ENCODE data around the gene DBT.
A peak's percentile ranks its signal among the peaks of the same experiment; 100 is the strongest.
"Not testable (repeated sequence)": the region's sequence is repeated elsewhere in the genome, so short reads cannot be mapped to it uniquely, and the experiment has no call there.

Gene DBT

DNA sequence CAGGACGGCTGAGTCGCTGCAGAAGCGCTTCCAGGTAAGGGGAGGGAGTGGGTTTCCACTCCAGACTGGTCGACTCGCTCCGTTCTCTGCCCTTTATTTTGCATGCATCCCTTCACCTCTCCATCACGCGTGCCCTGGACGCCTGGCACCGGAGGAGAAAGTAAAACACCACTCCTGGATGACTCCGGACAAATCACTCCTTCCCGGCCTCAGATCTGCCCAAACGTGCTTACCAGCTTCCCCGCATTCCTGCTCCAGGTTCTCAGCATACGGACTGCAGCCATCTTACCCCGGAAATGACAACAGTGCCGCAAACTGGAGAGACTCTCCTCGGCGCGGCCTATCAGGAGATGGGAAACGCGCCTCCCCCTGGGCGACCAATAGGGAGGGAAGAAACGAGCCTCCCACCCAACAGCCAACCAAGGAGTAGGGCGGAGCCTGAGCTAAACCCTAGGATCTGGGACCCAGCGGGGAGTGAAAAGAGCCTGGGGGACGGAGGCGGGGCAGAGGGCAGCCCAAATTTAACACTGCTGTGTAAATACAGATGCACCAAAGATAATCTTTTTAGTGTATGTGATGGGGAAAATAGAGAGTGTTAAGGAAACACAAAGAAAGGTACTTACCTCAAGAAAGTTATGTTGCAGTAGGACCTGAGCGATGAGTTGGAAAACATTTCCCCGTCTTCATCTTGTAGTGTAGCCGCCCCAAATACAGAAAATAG, at the start of gene DBT:
DBT (minus strand) TSS at position 298 of the 721 bp plus-strand sequence; CDS start at position 284, 14 bp downstream.
- peak; percentile 89 for DNase-seq

DNA sequence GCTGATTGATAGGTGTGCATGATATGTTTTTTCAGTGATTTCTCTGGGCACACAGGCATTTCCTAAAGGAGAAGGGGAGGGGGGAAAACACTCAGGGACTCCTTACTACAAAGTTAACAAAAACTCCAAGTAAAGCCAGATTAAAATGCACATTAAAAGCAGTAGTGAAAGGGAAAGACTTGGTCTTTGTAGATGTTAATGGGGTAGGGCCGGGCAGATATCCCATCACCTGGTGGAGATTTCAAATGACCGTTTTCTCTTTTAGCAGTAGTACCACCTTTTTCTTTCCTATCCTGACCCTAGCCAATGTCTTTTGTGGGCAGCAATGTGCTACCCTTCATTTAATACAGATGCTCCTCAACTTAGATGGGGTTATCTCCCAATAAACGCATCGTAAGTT, 48.9 kb upstream of the DBT start:
- no peak for DNase-seq

GRCh38 chr1:100296997-100297396, 47.4 kb upstream of the DBT start:
- not testable (repeated sequence) for DNase-seq

- DNase-seq: no peak
These were observed 46.5 kb upstream of the DBT start for GRCh38 chr1:100296140-100296539.

DNA sequence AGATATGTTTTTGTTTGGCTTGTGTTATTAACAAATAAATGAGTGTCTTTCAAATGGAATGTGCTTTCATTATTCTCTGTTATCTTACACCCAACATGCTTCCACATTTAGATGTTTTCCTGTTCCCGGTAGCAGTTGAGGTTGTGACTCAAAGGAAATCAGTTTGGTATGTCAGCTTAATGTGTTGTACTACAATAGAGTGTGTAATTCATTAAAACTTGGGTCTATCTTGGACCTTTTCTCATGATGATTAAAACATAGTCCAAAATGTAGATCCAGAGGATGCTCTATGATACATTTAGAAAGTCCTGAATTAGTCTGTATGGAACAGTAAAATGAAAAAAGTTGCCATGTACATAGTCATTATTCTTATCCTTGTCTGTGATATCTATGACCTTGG, 43.1 kb upstream of the DBT start:
- no peak for DNase-seq

GRCh38 chr1:100290291-100290690, 40.7 kb upstream of the DBT start:
- DNase-seq: no peak

DNA sequence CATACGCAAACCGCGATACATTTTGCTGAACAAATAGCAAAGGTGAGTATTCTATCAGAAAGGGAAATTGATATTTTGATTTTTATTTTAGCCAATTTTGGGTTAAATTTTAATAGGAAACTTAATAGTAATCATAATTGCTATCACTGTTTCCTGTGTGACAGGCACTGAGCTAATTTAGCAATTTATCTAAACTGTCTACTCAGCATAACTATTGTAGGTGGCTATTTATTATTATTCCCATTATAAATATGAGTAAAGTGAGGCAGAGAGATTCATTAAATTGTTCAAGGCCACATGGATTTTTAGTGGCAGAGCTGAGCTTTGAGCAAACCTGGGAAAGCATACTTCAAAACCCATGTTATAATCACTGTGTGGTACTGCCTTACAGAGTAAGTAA, 37.5 kb upstream of the DBT start:
- no peak for DNase-seq

GRCh38 chr1:100284591-100284990, 35.0 kb upstream of the DBT start:
- DNase-seq: no peak

- DNase-seq: no peak
These were observed 30.5 kb upstream of the DBT start for GRCh38 chr1:100279954-100280682.

GRCh38 chr1:100279358-100279923, 29.8 kb upstream of the DBT start:
- no peak for DNase-seq

DNA sequence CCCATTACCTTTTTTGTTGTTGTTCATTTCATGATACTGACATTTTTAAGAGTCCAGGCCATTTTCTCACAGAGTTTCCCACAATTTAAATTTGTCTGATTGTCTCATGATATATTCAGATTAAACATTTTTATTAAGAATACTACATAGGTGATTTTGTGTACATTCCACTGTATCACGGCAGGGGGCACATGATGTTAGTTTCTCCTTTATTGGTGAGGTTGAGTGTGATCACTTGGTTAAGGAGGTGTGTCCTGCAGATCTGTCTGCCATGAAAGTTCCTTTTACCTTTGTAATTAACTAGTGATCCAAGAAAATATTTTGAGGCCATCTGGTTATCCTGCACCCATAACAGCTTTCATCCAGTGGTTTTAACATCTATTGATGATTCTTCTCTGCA, 28.2 kb upstream of the DBT start:
- no peak for DNase-seq

GRCh38 chr1:100268202-100268601, 18.6 kb upstream of the DBT start:
- no peak for DNase-seq

- no peak for DNase-seq
These were observed 17.6 kb upstream of the DBT start for GRCh38 chr1:100267284-100267683.

- no peak for DNase-seq
These were observed 17.1 kb upstream of the DBT start for GRCh38 chr1:100266741-100267140.

- DNase-seq: peak; percentile 94
These were observed 16.5 kb upstream of the DBT start, which contains the start of gene RTCA for GRCh38 chr1:100265931-100266740. TSS of gene RTCA (plus strand) at chr1:100266216. CDS start at chr1:100266376, 160 bp downstream.

DNA sequence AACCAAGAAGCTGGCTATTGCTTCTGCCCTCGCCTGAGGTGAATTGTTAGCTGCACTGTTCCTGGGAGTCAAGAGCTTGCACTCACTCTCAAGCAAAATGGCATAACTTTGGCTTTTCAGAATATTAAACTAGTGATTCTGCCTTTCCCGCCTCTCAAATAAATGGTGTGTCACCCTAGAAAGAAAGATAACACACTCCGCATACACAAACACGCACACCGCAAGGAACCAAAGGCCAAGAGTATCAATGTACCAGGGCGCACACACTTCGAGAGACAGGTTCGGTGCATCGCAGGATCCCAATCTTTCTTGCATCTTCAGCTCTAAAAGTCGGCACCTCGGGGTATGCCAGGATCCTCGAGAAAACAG, 15.9 kb upstream of the DBT start:
- DNase-seq: no peak

DNA sequence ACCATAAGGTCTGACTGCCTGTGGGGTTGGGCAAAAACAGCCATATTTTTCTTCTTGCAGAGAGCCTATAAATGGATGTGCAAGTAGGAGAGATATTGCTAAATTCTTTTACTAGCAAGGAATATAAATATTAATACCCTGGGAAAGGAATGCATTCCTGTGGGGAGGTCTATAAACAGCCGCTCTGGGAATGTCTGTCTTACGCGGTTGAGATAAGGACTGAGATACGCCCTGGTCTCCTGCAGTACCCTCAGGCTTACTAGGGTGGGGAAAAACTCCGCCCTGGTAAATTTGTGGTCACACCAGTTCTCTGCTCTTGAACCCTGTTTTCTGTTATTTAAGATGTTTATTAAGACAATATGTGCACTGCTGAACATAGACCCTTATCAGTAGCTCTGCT, 14.4 kb upstream of the DBT start:
- DNase-seq: not testable (repeated sequence)

DNA sequence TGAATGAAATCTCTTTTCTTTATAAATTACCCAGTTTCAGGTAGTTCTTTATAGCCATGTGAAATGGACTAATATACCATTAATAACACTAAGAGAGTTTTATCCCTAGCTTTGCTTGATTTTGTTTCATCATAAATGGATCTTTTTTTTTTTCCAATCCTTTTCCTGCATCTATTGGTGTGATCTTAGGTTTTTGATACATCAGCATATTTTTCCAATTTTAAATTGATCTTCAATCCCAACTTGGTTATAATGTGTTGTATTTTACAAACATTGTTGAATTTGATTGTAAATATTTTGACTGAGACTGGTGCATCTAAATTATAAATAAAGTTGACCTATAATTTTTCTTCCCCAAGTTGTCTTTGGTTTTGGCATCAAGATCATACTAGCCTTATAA, 12.1 kb upstream of the DBT start:
- DNase-seq: no peak

- DNase-seq: not testable (repeated sequence)
These were observed 8.8 kb upstream of the DBT start for GRCh38 chr1:100258427-100258826.

DNA sequence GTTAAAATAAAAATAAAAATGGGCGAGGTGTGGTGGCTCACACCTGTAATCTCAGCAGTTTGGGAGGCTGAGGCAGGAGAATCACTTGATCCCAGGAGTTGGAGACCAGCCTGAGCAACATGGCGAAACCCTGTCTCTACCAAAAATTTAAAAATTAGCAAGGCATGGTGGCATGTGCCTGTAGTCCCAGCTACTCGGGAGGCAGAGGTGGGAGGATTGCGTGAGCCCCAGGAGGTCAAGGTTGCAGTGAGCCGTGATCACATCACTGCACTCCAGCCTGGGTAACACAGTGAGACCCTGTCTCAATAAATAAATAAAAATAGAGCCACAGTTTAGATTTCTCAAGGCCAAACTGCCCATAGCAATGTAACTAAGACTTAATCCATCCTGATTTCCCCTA, 6.6 kb upstream of the DBT start:
- DNase-seq: not testable (repeated sequence)

GRCh38 chr1:100253552-100253951, 3.9 kb upstream of the DBT start:
- no peak for DNase-seq

GRCh38 chr1:100252901-100253300, 3.3 kb upstream of the DBT start:
- no peak for DNase-seq

- no peak for DNase-seq
These were observed 1.2 kb upstream of the DBT start for GRCh38 chr1:100250807-100251206.
